RWPE2 (cell line): ENCODE results near the gene ADGRF4.
A peak's percentile ranks its signal among the peaks of the same experiment; 100 is the strongest.

Experiments used
- ATAC-seq: fragments of 200-7000 bp; cut with Tn5 transposase; 3 replicates; pipeline ENCODE4 v1.9.1; 2021; ENCODE audit warnings: low read depth
- DNase-seq: peaks from one replicate; pipeline ENCODE4 v3.0.0-alpha.2; 2020; ENCODE audit warnings: low spot score
- H3K27ac ChIP-seq: fragments of 450-650 bp; 2 replicates; pipeline ENCODE4 v1.5.1; 2017; ENCODE audit warnings: mild to moderate bottlenecking; ENCODE audit not compliant: poor library complexity, severe bottlenecking
- H3K27me3 ChIP-seq: fragments of 250-450 bp; sonication (Bioruptor Pico); 2 replicates; pipeline ENCODE4 v1.5.1; 2021; ENCODE audit warnings: mild to moderate bottlenecking, moderate library complexity; ENCODE audit not compliant: insufficient read depth, poor library complexity, severe bottlenecking
- H3K36me3 ChIP-seq: fragments of 250-450 bp; sonication (Bioruptor Pico); 2 replicates; pipeline ENCODE4 v1.5.1; 2020; ENCODE audit warnings: low read depth, mild to moderate bottlenecking, moderate library complexity
- H3K4me1 ChIP-seq: fragments of 250-450 bp; sonication (Bioruptor Pico); 2 replicates; pipeline ENCODE4 v1.5.1; 2021; ENCODE audit warnings: mild to moderate bottlenecking, moderate library complexity; ENCODE audit not compliant: insufficient read depth, poor library complexity, severe bottlenecking
- H3K4me3 ChIP-seq: fragments of 250-450 bp; sonication (Bioruptor Pico); 2 replicates; pipeline ENCODE4 v1.5.1; 2021; ENCODE audit warnings: mild to moderate bottlenecking, moderate library complexity; ENCODE audit not compliant: severe bottlenecking
- H3K9me3 ChIP-seq: fragments of 250-450 bp; sonication (Bioruptor Pico); 2 replicates; pipeline ENCODE4 v1.5.1; 2021; ENCODE audit warnings: mild to moderate bottlenecking, moderate library complexity; ENCODE audit not compliant: severe bottlenecking
- CTCF ChIP-seq: fragments of 450-650 bp; IDR thresholded peaks from one replicate; pipeline ENCODE4 v1.5.1; 2017; ENCODE audit warnings: mild to moderate bottlenecking, moderate library complexity; ENCODE audit not compliant: poor library complexity, severe bottlenecking

ADGRF4 gene

DNA sequence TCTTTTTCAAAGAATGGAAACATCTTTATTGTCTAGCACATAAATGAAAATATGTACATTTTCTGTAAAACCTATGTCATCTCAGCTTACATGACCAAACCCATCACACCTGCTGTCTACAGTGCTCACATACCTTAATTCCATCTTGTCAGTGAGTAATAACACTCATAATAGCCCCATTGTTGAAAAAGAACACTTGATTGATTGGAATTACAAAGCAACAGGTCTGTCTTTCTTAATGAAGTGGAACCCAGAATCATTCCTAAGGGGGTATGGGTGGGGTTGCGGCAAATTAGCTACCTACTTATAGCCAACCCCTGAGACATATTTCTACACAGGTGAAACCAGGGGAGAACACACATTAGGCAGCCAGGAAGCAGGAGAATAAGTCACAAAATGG lies 20.2 kb downstream of the ADGRF4 start:
- DNase-seq (no peak), ATAC-seq (no peak)
- H3K27ac ChIP-seq: no peak overlapping the region
- no peak for TF ChIP-seq CTCF
- no peaks in the 10 kb centered on the region for H3K27me3 ChIP-seq
- no peaks in the 10 kb centered on the region for H3K4me1 ChIP-seq
- 0 out of 2 replicates have a peak, but pooled peaks cover 4% of the 10 kb centered on the region for H3K36me3 ChIP-seq
- no peaks in the 10 kb centered on the region for H3K9me3 ChIP-seq
- H3K4me3 ChIP-seq: no peak overlapping the region

GRCh38 chr6:47721189-47721588 lies 22.8 kb downstream of the ADGRF4 start:
- ATAC-seq (no peak), DNase-seq (no peak)
- Histone ChIP-seq H3K36me3 (0 out of 2 replicates have a peak, but pooled peaks cover 4% of the 10 kb centered on the region), H3K27me3 (no peaks in the 10 kb centered on the region), H3K4me3 (no peak overlapping the region), H3K4me1 (no peaks in the 10 kb centered on the region), H3K27ac (no peak overlapping the region), H3K9me3 (no peaks in the 10 kb centered on the region)
- TF ChIP-seq CTCF: no peak

DNA sequence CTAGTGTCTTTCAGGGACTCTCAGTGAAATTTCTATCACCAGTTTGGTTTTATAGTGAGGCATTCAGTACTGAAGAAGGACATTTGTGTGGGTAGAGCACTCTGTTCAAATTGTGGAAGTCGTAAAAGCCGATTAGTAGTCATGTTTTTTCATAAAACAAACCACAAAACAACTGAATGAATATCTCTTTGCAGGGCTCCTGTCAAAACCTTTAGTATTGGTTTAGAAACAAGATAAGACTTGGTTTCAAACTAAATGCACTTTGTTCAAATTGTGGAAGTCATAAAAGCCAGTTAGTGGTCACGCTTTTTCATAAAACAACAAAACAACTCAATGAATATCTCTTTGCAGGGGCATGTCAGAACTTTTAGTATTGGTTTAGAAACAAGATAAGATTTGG lies 23.8 kb downstream of the ADGRF4 start:
- Histone ChIP-seq H3K4me1 (no peaks in the 10 kb centered on the region), H3K36me3 (0 out of 2 replicates have a peak, but pooled peaks cover 4% of the 10 kb centered on the region), H3K9me3 (no peaks in the 10 kb centered on the region), H3K27me3 (no peaks in the 10 kb centered on the region), H3K27ac (no peak overlapping the region), H3K4me3 (no peak overlapping the region)
- ATAC-seq: no peak
- TF ChIP-seq CTCF: no peak
- no peak for DNase-seq

DNA sequence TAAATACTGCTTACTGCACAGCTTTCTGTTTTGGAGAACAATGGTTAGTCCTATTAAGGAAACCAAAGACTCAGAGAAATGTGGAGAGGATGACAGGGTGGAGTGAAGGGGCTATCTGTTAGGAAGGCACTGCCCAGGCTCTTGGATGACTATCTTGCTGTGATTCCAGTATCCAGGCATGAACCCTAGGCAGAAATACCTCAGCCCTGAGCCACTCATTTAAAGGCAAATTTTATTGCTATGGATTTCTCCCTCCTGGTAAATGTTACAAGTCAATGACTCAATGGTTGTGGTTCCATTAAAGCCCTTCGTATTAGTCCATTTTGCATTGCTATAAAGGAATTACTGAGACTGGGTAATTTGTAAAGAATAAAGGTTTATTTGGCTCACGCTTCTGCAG lies 25.9 kb downstream of the ADGRF4 start:
- ATAC-seq: no peak
- no peak for TF ChIP-seq CTCF
- Histone ChIP-seq H3K4me1 (peaks cover 13% of the 10 kb centered on the region), H3K27ac (no peak overlapping the region), H3K4me3 (no peak overlapping the region), H3K36me3 (no peaks in the 10 kb centered on the region), H3K27me3 (no peaks in the 10 kb centered on the region), H3K9me3 (no peaks in the 10 kb centered on the region)
- DNase-seq: no peak

GRCh38 chr6:47727391-47727790 lies 29.0 kb downstream of the ADGRF4 start:
- Histone ChIP-seq H3K4me1 (peaks cover 41% of the 10 kb centered on the region), H3K9me3 (no peaks in the 10 kb centered on the region), H3K36me3 (no peaks in the 10 kb centered on the region), H3K27me3 (no peaks in the 10 kb centered on the region), H3K4me3 (no peak overlapping the region), H3K27ac (peak overlapping the region; percentile 94)
- DNase-seq: no peak
- ATAC-seq: no peak
- TF ChIP-seq CTCF: no peak
